K562 (cell line): Measurements from ENCODE around the gene USP28. TPM values are rescaled to one million over a fixed set of nuclear protein-coding genes. Genes with fewer than 3 reads are reported as not detected.

Experiments used
- ATAC-seq: fragments of 200-7000 bp; cut with Tn5 transposase; 3 replicates; pipeline ENCODE4 v1.9.1; 2020; ENCODE audit warnings: moderate library complexity
- BruUV-seq: library from RNA; stranded (reverse); fragments of 400-500 nt; replicated peaks from 2 replicates; lab custom pipeline; 2021; lab: Mats Ljungman, UMichigan
- CTCF ChIA-PET: fragments of 300-600 bp; formaldehyde crosslinking; extraction: SDS; loops from one replicate; lab custom pipeline; 2021; ENCODE audit warnings: low intra/inter-chr PET ratio; lab: Yijun Ruan, JAX
- POLR2A ChIA-PET: fragments of 300-600, 350-650 bp; sonication (Branson Sonifier 250); formaldehyde crosslinking; extraction: SDS; loops from one replicate; lab custom pipeline; 2021; ENCODE audit warnings: antibody characterized with exemption, inconsistent platforms; lab: Yijun Ruan, JAX
- DNase-seq, 4 experiments: peaks; one replicate each; pipeline versions ENCODE4 v3.0.0 to v3.0.0-alpha.2; 2011 to 2018; ENCODE audit warnings: low spot score in 3 of 4, mixed read lengths in 3 of 4; ENCODE audit errors: extremely low read depth in 1 of 4
- FAIRE-seq: peaks from 2 replicates; lab custom pipeline; 2011; peaks lifted over from hg19 to GRCh38; lab: Jason Lieb, UNC
- H2AFZ ChIP-seq: 2 replicates; pipeline ENCODE4 v1.6.0; 2011; ENCODE audit warnings: low read depth, low read length, control low read depth, inconsistent platforms
- H3K27ac ChIP-seq: fragments of 200-600 bp; 3 replicates; pipeline ENCODE4 v1.8.0; 2011; ENCODE audit warnings: low read depth, mild to moderate bottlenecking, control low read depth, inconsistent platforms, low read length, moderate library complexity, mixed read lengths; ENCODE audit errors: extremely low read depth
- H3K27me3 ChIP-seq, 2 experiments: fragments of 300-600 bp in 1 of 2; 2 replicates in 1 of 2; 3 replicates in 1 of 2; pipeline versions ENCODE4 v1.6.0 to v1.8.0; 2011; ENCODE audit warnings: inconsistent platforms in 2 of 2, low read length in 2 of 2, mild to moderate bottlenecking in 1 of 2, mixed read lengths in 1 of 2, moderate library complexity in 1 of 2; ENCODE audit not compliant: control insufficient read depth in 2 of 2, insufficient read depth in 2 of 2
- H3K36me3 ChIP-seq: fragments of 300-600 bp; 3 replicates; pipeline ENCODE4 v1.8.0; 2011; ENCODE audit warnings: mild to moderate bottlenecking, low read length, inconsistent platforms; ENCODE audit not compliant: control insufficient read depth, insufficient read depth
- H3K4me1 ChIP-seq, 2 experiments: fragments of 200-600 bp in 1 of 2; replicated peaks in 1 of 2; 2 replicates in 1 of 2; 3 replicates in 1 of 2; pipeline versions ENCODE4 v1.5.1 to v1.8.0; 2011; ENCODE audit warnings: inconsistent platforms in 2 of 2, low read length in 2 of 2, mild to moderate bottlenecking in 1 of 2, mixed read lengths in 1 of 2, moderate library complexity in 1 of 2; ENCODE audit not compliant: control insufficient read depth in 2 of 2, insufficient read depth in 2 of 2
- H3K4me2 ChIP-seq: 2 replicates; pipeline ENCODE4 v1.6.1; 2011; ENCODE audit warnings: low read length, control low read depth, inconsistent platforms, mixed read lengths; ENCODE audit not compliant: insufficient read depth
- H3K4me3 ChIP-seq: fragments of 200-600 bp; sonication (generic), shearing (Covaris generic); 2 replicates; pipeline ENCODE4 v1.5.1; 2016; ENCODE audit warnings: control low read depth, inconsistent platforms
- H3K79me2 ChIP-seq: fragments of 200-600 bp; 3 replicates; pipeline ENCODE4 v1.8.0; 2011; ENCODE audit warnings: low read length, inconsistent platforms; ENCODE audit not compliant: control insufficient read depth, insufficient read depth
- H3K9ac ChIP-seq, 2 experiments: 2 replicates each; pipeline versions ENCODE4 v1.6.0 to v1.6.1; 2011; ENCODE audit warnings: low read depth in 2 of 2, low read length in 2 of 2, control low read depth in 1 of 2, inconsistent platforms in 1 of 2, mild to moderate bottlenecking in 1 of 2, mixed read lengths in 1 of 2; ENCODE audit not compliant: insufficient read depth in 1 of 2
- H3K9me1 ChIP-seq: one replicate; pipeline ENCODE4 v1.6.0; 2011; ENCODE audit warnings: inconsistent platforms, mild to moderate bottlenecking, low read length, moderate library complexity; ENCODE audit not compliant: control insufficient read depth, insufficient read depth
- H3K9me3 ChIP-seq: replicated peaks from 2 replicates; pipeline ENCODE4 v1.5.1; 2011; ENCODE audit warnings: low read depth, low read length, inconsistent platforms; ENCODE audit not compliant: control insufficient read depth, insufficient read depth
- H4K20me1 ChIP-seq: replicated peaks from 2 replicates; pipeline ENCODE4 v1.6.1; 2011; ENCODE audit warnings: low read length, inconsistent platforms, mixed read lengths; ENCODE audit not compliant: control insufficient read depth, insufficient read depth
- ADNP ChIP-seq: fragments of 200-800 bp; sonication (Bioruptor generic); IDR thresholded peaks from 2 replicates; pipeline ENCODE4 v1.6.1; 2016; ENCODE audit warnings: missing genetic modification characterization, missing compliant biosample characterization
- CREBBP ChIP-seq: IDR thresholded peaks from one replicate; pipeline ENCODE4 v1.6.1; 2012; ENCODE audit warnings: low read depth, mild to moderate bottlenecking, control low read depth, inconsistent platforms, low read length
- IRF2 ChIP-seq: sonication (generic); formaldehyde crosslinking; IDR thresholded peaks from 2 replicates; pipeline ENCODE4 v1.8.1; 2022; ENCODE audit warnings: mild to moderate bottlenecking, missing genetic modification reagents
- KLF13 ChIP-seq: fragments of 450-650 bp; IDR thresholded peaks from 2 replicates; pipeline ENCODE4 v1.6.1; 2016; ENCODE audit warnings: missing genetic modification characterization, low read depth, mild to moderate bottlenecking, missing compliant biosample characterization, moderate library complexity, borderline replicate concordance
- POLR3A ChIP-seq: IDR thresholded peaks from 2 replicates; pipeline ENCODE4 v1.6.1; 2011; ENCODE audit warnings: borderline replicate concordance, mild to moderate bottlenecking, moderate library complexity; ENCODE audit not compliant: insufficient read length, insufficient read depth; ENCODE audit errors: extremely low read depth
- TBP ChIP-seq: optimal IDR thresholded peaks from 2 replicates; pipeline ENCODE3; 2011; ENCODE audit warnings: low read depth, low read length, improper control_type of control experiment
- U2AF2 ChIP-seq: fragments of 200-400 bp; formaldehyde crosslinking; optimal IDR thresholded peaks from 2 replicates; pipeline ENCODE3; 2017; ENCODE audit warnings: low read depth, mild to moderate bottlenecking, low read length
- ZNF384 ChIP-seq: IDR thresholded peaks from 2 replicates; pipeline ENCODE4 v1.6.1; 2012; ENCODE audit warnings: low read depth, low read length, improper control_type of control experiment
- ZNF644 ChIP-seq: fragments of 200-800 bp; sonication (Bioruptor generic); IDR thresholded peaks from 2 replicates; pipeline ENCODE4 v1.6.1; 2016; ENCODE audit warnings: low read depth, missing genetic modification characterization, missing compliant biosample characterization
- WGBS: fragments of 100-300 bp; shearing (Covaris generic); methylation state at CpG from one replicate; pipeline ENCODE4 v1.1.6; 2016; ENCODE audit warnings: low coverage, mixed read lengths; ENCODE audit not compliant: insufficient coverage; ENCODE audit errors: missing lambda C conversion rate; 5-methylcytosine and 5-hydroxymethylcytosine counted together
- in situ Hi-C: fragments of 300-500 bp; cut with MboI; formaldehyde crosslinking; loops from 4 replicates; pipeline ENCODE4 v1.15.0; 2018; ENCODE audit warnings: inconsistent platforms, mixed read lengths
- intact Hi-C: fragments of 100-400 bp; cut with micrococcal nuclease; formaldehyde crosslinking; loops from 2 replicates; pipeline ENCODE4 v1.14.2; 2022
- polyA plus RNA-seq, 8 experiments: library from polyadenylated mRNA; depleted of rRNA in 4 of 8; stranded (reverse) in 5 of 8; unstranded in 3 of 8; fragments of >200 nt; fragmentation: Nextera tagmentation in 2 of 8; fragmentation: Illumina TruSeq in 1 of 8; extraction: Ambion mirVana in 2 of 8; extraction: Trizol in 1 of 8; gene quantifications; 2 replicates each; pipeline versions ENCODE4 v1.2.1 to v1.2.3, GENCODE V29; 2011 to 2014; ENCODE audit warnings: inconsistent platforms in 1 of 8, missing spikeins in 1 of 8
- total RNA-seq, 7 experiments: library from RNA; depleted of rRNA in 6 of 7; stranded (reverse); fragments of >200 nt in 6 of 7; fragmentation: Illumina TruSeq in 2 of 7; extraction: Trizol in 2 of 7; gene quantifications; 2 replicates each; pipeline versions ENCODE4 v1.2.1 to v1.2.3, GENCODE V29; 2011 to 2021; ENCODE audit warnings: low replicate concordance in 1 of 7
- TF ChIP-seq, protein P1 (sequence below): sonication (generic); formaldehyde crosslinking; IDR thresholded peaks from 2 replicates; pipeline ENCODE4 v1.8.1; 2023; ENCODE audit warnings: mild to moderate bottlenecking, missing genetic modification reagents, moderate library complexity
- TF ChIP-seq, protein P2 (sequence below), 2 experiments: fragments of 450-650 bp; conservative IDR thresholded peaks; 2 replicates each; pipeline ENCODE4 v1.6.1; 2017; ENCODE audit warnings: mild to moderate bottlenecking in 2 of 2, moderate library complexity in 2 of 2

USP28 gene
- total and polyA plus RNA-seq, 9 of the 15 experiments (the other 6 are each of a cell fraction or from before 2014, with no cell fraction given) = 3.7 to 42.7 (median 20.3) TPM

DNA sequence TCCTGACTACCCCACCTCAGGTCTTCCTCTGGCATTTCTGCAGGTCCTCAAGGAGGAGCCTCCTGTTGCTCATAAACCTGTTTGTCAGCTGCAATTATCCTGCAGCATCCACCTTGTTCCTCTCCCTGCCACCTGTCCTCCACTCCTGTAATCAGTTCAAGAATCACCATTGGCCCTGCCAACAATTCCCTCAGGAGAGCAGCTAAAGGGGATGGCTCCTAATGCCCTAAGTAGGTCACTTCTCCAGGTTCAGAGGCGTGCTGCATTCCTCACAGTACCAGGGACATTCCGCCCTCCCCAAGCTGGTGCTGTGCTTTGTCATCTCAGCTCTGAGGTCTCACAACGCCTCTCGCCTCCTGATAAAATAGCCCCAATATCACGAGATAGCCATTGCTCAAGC is 93.7 kb downstream of the USP28 start:
- H3K36me3 ChIP-seq = no peaks in the 10 kb centered on the region
- in situ Hi-C loops = no loop called here
- H3K9ac ChIP-seq = no peak overlapping the region
- ChIA-PET POLR2A (interaction anchor here (0.6 to 1.3 kb wide), 6 partner anchors 8 to 199 kb away, joined by 3 to 4 read pairs (median 3); partner anchors contain the start of gene ZW10), CTCF (no interaction called here)
- H3K9me3 ChIP-seq = no peaks in the 10 kb centered on the region
- H2AFZ ChIP-seq = no peak overlapping the region
- ATAC-seq (no peak), FAIRE-seq (no peak)
- WGBS = 2% methylated on average over 5 of the region's 5 CpGs
- no TSS peak for BruUV-seq
- intact Hi-C loops = no loop called here
- H3K9me1 ChIP-seq = no peaks in the 10 kb centered on the region
- H3K4me1 ChIP-seq = no peaks in the 10 kb centered on the region; a peak in 1 of 5 replicates
- no peak overlapping the region for H3K4me3 ChIP-seq
- peaks cover 27 to 42% of the 10 kb centered on the region in 2 experiments for H3K27me3 ChIP-seq
- no peak overlapping the region for H3K4me2 ChIP-seq
- no peak overlapping the region for H3K27ac ChIP-seq
- no peaks in the 10 kb centered on the region for H3K79me2 ChIP-seq
- no peak for TF ChIP-seq POLR3A
- TF ChIP-seq, protein P1, sequence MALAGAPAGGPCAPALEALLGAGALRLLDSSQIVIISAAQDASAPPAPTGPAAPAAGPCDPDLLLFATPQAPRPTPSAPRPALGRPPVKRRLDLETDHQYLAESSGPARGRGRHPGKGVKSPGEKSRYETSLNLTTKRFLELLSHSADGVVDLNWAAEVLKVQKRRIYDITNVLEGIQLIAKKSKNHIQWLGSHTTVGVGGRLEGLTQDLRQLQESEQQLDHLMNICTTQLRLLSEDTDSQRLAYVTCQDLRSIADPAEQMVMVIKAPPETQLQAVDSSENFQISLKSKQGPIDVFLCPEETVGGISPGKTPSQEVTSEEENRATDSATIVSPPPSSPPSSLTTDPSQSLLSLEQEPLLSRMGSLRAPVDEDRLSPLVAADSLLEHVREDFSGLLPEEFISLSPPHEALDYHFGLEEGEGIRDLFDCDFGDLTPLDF (CRISPR knock-in tag) = no peak
- TF ChIP-seq, all 486 proteins: peak for 0
- H4K20me1 ChIP-seq = no peaks in the 10 kb centered on the region
- no peak for DNase-seq

GRCh38 chr11:113779496-113779895 is 95.9 kb downstream of the USP28 start, which contains the start of gene CLDN25:
Gene CLDN25 (plus strand): TSS chr11:113779796. CDS start chr11:113779796, 0 bp downstream.
- no peaks in the 10 kb centered on the region for H3K36me3 ChIP-seq
- no peak within 1 kb of the TSS for H3K27ac ChIP-seq
- BruUV-seq = no TSS peak
- FAIRE-seq = no peak
- CTCF ChIA-PET = no interaction called here
- POLR2A ChIA-PET = no interaction called here
- no peaks in the 10 kb centered on the region; a peak in 1 of 5 replicates for H3K4me1 ChIP-seq
- H3K9me3 ChIP-seq = no peaks in the 10 kb centered on the region
- in situ Hi-C loops = no loop called here
- H4K20me1 ChIP-seq = no peaks in the 10 kb centered on the region
- no peak within 1 kb of the TSS for H3K9ac ChIP-seq
- H3K9me1 ChIP-seq = no peaks in the 10 kb centered on the region
- H3K27me3 ChIP-seq = peaks cover 25 to 38% of the 10 kb centered on the region in 2 experiments
- H3K79me2 ChIP-seq = no peaks in the 10 kb centered on the region
- no peak within 1 kb of the TSS for H2AFZ ChIP-seq
- H3K4me2 ChIP-seq = no peak within 1 kb of the TSS
- intact Hi-C loops = no loop called here
- H3K4me3 ChIP-seq = no peak within 1 kb of the TSS
- DNase-seq = no peak
- ATAC-seq = no peak
- 0% methylated on average over 4 of the region's 4 CpGs for WGBS
- TF ChIP-seq ADNP (tag) = no peak
- TF ChIP-seq IRF2 = no peak
- TF ChIP-seq POLR3A = no peak
- no peak for TF ChIP-seq TBP
- TF ChIP-seq KLF13 (tag) = no peak
- TF ChIP-seq CREBBP = no peak
- TF ChIP-seq, protein P2, sequence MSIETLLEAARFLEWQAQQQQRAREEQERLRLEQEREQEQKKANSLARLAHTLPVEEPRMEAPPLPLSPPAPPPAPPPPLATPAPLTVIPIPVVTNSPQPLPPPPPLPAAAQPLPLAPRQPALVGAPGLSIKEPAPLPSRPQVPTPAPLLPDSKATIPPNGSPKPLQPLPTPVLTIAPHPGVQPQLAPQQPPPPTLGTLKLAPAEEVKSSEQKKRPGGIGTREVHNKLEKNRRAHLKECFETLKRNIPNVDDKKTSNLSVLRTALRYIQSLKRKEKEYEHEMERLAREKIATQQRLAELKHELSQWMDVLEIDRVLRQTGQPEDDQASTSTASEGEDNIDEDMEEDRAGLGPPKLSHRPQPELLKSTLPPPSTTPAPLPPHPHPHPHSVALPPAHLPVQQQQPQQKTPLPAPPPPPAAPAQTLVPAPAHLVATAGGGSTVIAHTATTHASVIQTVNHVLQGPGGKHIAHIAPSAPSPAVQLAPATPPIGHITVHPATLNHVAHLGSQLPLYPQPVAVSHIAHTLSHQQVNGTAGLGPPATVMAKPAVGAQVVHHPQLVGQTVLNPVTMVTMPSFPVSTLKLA (conservative IDR thresholded peaks at IDR 0.05) = no peak
- TF ChIP-seq ZNF384 = no peak
- no peak for TF ChIP-seq U2AF2
- TF ChIP-seq ZNF644 (tag) = no peak
